H1 (cell line): ENCODE measurements around the gene AKAP12. TPM values are rescaled to one million over a fixed set of nuclear protein-coding genes. Genes with fewer than 3 reads are reported as not detected.

Experiments used
- CTCF ChIA-PET: fragments of 300-600 bp; sonication (Branson Sonifier 250); formaldehyde crosslinking; loops from one replicate; lab custom pipeline; 2021; ENCODE audit not compliant: partially characterized antibody; lab: Charles Lee
- POLR2A ChIA-PET: fragments of 300-600 bp; sonication (Branson Sonifier 250); formaldehyde crosslinking; loops from one replicate; lab custom pipeline; 2021; ENCODE audit warnings: inconsistent platforms; ENCODE audit not compliant: partially characterized antibody; lab: Charles Lee
- DNase-seq, 2 experiments: peaks; one replicate each; pipeline versions ENCODE4 v3.0.0 to v3.0.0-alpha.2; 2010 to 2022; ENCODE audit warnings: low spot score in 2 of 2, low read depth in 1 of 2, mixed read lengths in 1 of 2
- FAIRE-seq: peaks from 2 replicates; lab custom pipeline; 2011; peaks lifted over from hg19 to GRCh38; lab: Jason Lieb, UNC
- H2AFZ ChIP-seq: 2 replicates; pipeline ENCODE4 v1.8.1; 2012; ENCODE audit warnings: low read length, inconsistent platforms
- H2AK5ac ChIP-seq: 2 replicates; pipeline ENCODE4 v1.6.1; 2013; ENCODE audit warnings: low read depth, low read length
- H2BK120ac ChIP-seq: replicated peaks from 2 replicates; pipeline ENCODE3; 2013; ENCODE audit warnings: low read depth, low read length, inconsistent platforms
- H2BK12ac ChIP-seq: 2 replicates; pipeline ENCODE4 v1.6.1; 2013; ENCODE audit warnings: low read depth, low read length
- H2BK15ac ChIP-seq: 2 replicates; pipeline ENCODE4 v1.6.1; 2013; ENCODE audit warnings: low read length
- H2BK20ac ChIP-seq: 2 replicates; pipeline ENCODE4 v1.6.1; 2013; ENCODE audit warnings: low read length
- H2BK5ac ChIP-seq: 2 replicates; pipeline ENCODE4 v1.6.1; 2013; ENCODE audit warnings: low read depth, low read length
- H3K14ac ChIP-seq: 2 replicates; pipeline ENCODE4 v1.6.1; 2013; ENCODE audit warnings: inconsistent platforms; ENCODE audit not compliant: insufficient read length
- H3K18ac ChIP-seq: 2 replicates; pipeline ENCODE4 v1.6.1; 2013; ENCODE audit warnings: low read length; ENCODE audit errors: extremely low read depth
- H3K23ac ChIP-seq: 2 replicates; pipeline ENCODE4 v1.6.1; 2013; ENCODE audit warnings: inconsistent platforms; ENCODE audit not compliant: insufficient read length
- H3K23me2 ChIP-seq: 2 replicates; pipeline ENCODE4 v1.6.1; 2013; ENCODE audit warnings: low read depth, low read length
- H3K27ac ChIP-seq: 2 replicates; pipeline ENCODE4 v1.6.1; 2011; ENCODE audit warnings: low read depth, low read length, inconsistent platforms
- H3K27me3 ChIP-seq, 4 experiments: replicated peaks in 1 of 4; 1 replicate in 1 of 4; 2 replicates in 3 of 4; pipeline versions ENCODE4 v1.6.1 to v1.8.1; 2011 to 2013; ENCODE audit warnings: low read length in 3 of 4, mild to moderate bottlenecking in 3 of 4, inconsistent platforms in 2 of 4, mixed read lengths in 2 of 4, moderate library complexity in 1 of 4; ENCODE audit not compliant: control insufficient read depth in 3 of 4, insufficient read depth in 3 of 4; ENCODE audit errors: extremely low read depth in 1 of 4
- H3K36me3 ChIP-seq, 4 experiments: 2 replicates each; pipeline versions ENCODE4 v1.6.1 to v1.8.1; 2011 to 2013; ENCODE audit warnings: mild to moderate bottlenecking in 4 of 4, low read length in 3 of 4, moderate library complexity in 2 of 4, control low read depth in 1 of 4, inconsistent platforms in 1 of 4; ENCODE audit not compliant: insufficient read depth in 4 of 4, control insufficient read depth in 2 of 4
- H3K4ac ChIP-seq: replicated peaks from 2 replicates; pipeline ENCODE3; 2013; ENCODE audit warnings: low read length, low read depth, mixed read lengths, inconsistent platforms; ENCODE audit not compliant: insufficient read length
- H3K4me1 ChIP-seq, 4 experiments: replicated peaks in 1 of 4; 1 replicate in 1 of 4; 2 replicates in 3 of 4; pipeline versions ENCODE4 v1.6.1 to v1.8.1; 2011 to 2013; ENCODE audit warnings: low read length in 3 of 4, inconsistent platforms in 2 of 4, mixed read lengths in 1 of 4; ENCODE audit not compliant: insufficient read depth in 4 of 4, control insufficient read depth in 3 of 4
- H3K4me2 ChIP-seq, 2 experiments: 2 replicates each; pipeline versions ENCODE4 v1.6.1 to v1.8.1; 2011 to 2013; ENCODE audit warnings: low read depth in 2 of 2, low read length in 2 of 2, control low read depth in 1 of 2, inconsistent platforms in 1 of 2, mild to moderate bottlenecking in 1 of 2; ENCODE audit not compliant: insufficient read depth in 1 of 2
- H3K4me3 ChIP-seq, 4 experiments: fragments of 200-600, 300-600 bp in 1 of 4; sonication (generic), shearing (Covaris generic), sonication (Bioruptor Twin) in 1 of 4; 2 replicates each; pipeline versions ENCODE4 v1.5.1 to v1.8.1; 2011 to 2016; ENCODE audit warnings: low read length in 4 of 4, low read depth in 3 of 4, control low read depth in 2 of 4, inconsistent platforms in 2 of 4, mild to moderate bottlenecking in 2 of 4, mixed read lengths in 1 of 4, moderate library complexity in 1 of 4; ENCODE audit not compliant: insufficient read depth in 2 of 4; ENCODE audit errors: extremely low read depth in 1 of 4
- H3K56ac ChIP-seq: replicated peaks from 2 replicates; pipeline ENCODE3; 2013; ENCODE audit warnings: low read depth, mild to moderate bottlenecking, mixed read lengths, low read length, inconsistent platforms; ENCODE audit not compliant: insufficient read length
- H3K79me1 ChIP-seq: 2 replicates; pipeline ENCODE4 v1.6.1; 2013; ENCODE audit warnings: low read depth, low read length, control low read depth
- H3K79me2 ChIP-seq, 2 experiments: 2 replicates each; pipeline versions ENCODE4 v1.6.1 to v1.8.1; 2012 to 2013; ENCODE audit warnings: low read length in 2 of 2, mild to moderate bottlenecking in 2 of 2, inconsistent platforms in 1 of 2; ENCODE audit not compliant: insufficient read depth in 2 of 2, control insufficient read depth in 1 of 2
- H3K9ac ChIP-seq, 4 experiments: replicated peaks in 1 of 4; 1 replicate in 1 of 4; 2 replicates in 3 of 4; pipeline versions ENCODE4 v1.6.1 to v1.8.1; 2011 to 2013; ENCODE audit warnings: low read depth in 3 of 4, low read length in 3 of 4, control low read depth in 2 of 4, mild to moderate bottlenecking in 2 of 4, moderate library complexity in 2 of 4, inconsistent platforms in 1 of 4; ENCODE audit errors: extremely low read depth in 1 of 4
- H3K9me3 ChIP-seq, 2 experiments: 2 replicates each; pipeline versions ENCODE4 v1.6.1 to v1.8.1; 2012 to 2013; ENCODE audit warnings: mild to moderate bottlenecking in 2 of 2, moderate library complexity in 2 of 2, control low read depth in 1 of 2, inconsistent platforms in 1 of 2, low read depth in 1 of 2, low read length in 1 of 2, mixed read lengths in 1 of 2; ENCODE audit not compliant: insufficient read depth in 2 of 2
- H4K20me1 ChIP-seq, 2 experiments: replicated peaks in 1 of 2; 2 replicates each; pipeline versions ENCODE3 to v1.8.1; 2011 to 2013; ENCODE audit warnings: inconsistent platforms in 2 of 2, low read length in 2 of 2, mild to moderate bottlenecking in 1 of 2; ENCODE audit not compliant: insufficient read depth in 2 of 2, control insufficient read depth in 1 of 2
- H4K5ac ChIP-seq: 2 replicates; pipeline ENCODE4 v1.6.1; 2013; ENCODE audit warnings: low read length, low read depth, mixed read lengths, inconsistent platforms; ENCODE audit not compliant: insufficient read length
- H4K8ac ChIP-seq: 2 replicates; pipeline ENCODE4 v1.8.0; 2013; ENCODE audit warnings: mild to moderate bottlenecking, moderate library complexity, low read length, inconsistent platforms; ENCODE audit not compliant: insufficient read depth; ENCODE audit errors: extremely low read depth
- H4K91ac ChIP-seq: replicated peaks from 2 replicates; pipeline ENCODE3; 2013; ENCODE audit warnings: low read length, mixed read lengths, inconsistent platforms; ENCODE audit not compliant: insufficient read length
- BCL11A ChIP-seq, 2 experiments: IDR thresholded peaks; one replicate each; pipeline ENCODE4 v1.6.1; 2011; ENCODE audit warnings: low read depth in 2 of 2, low read length in 2 of 2, mild to moderate bottlenecking in 2 of 2
- CBX8 ChIP-seq: fragments of 300-800, 300-1000 bp; sonication (generic); IDR thresholded peaks from 2 replicates; pipeline ENCODE4 v1.7.1; 2016; ENCODE audit warnings: low read depth, low read length, borderline replicate concordance
- CTBP2 ChIP-seq: IDR thresholded peaks from 2 replicates; pipeline ENCODE4 v1.7.0; 2011; ENCODE audit warnings: borderline replicate concordance, mild to moderate bottlenecking, moderate library complexity, mixed read lengths, low read length; ENCODE audit not compliant: insufficient read depth, insufficient read length
- EP300 ChIP-seq, 2 experiments: IDR thresholded peaks; 1 replicate in 1 of 2; 2 replicates in 1 of 2; pipeline ENCODE4 v1.6.1; 2011 to 2012; ENCODE audit warnings: low read depth in 2 of 2, low read length in 2 of 2, mild to moderate bottlenecking in 2 of 2, borderline replicate concordance in 1 of 2, inconsistent platforms in 1 of 2, moderate library complexity in 1 of 2
- HDAC2 ChIP-seq, 2 experiments: fragments of 300-600 bp in 1 of 2; sonication (generic) in 1 of 2; IDR thresholded peaks; 2 replicates each; pipeline ENCODE4 v1.6.1; 2011 to 2012; ENCODE audit warnings: low read depth in 2 of 2, low read length in 2 of 2, mild to moderate bottlenecking in 2 of 2, moderate library complexity in 2 of 2, borderline replicate concordance in 1 of 2, inconsistent platforms in 1 of 2
- HDAC6 ChIP-seq: IDR thresholded peaks from one replicate; pipeline ENCODE4 v1.7.1; 2012; ENCODE audit warnings: low read depth, mild to moderate bottlenecking, inconsistent platforms, low read length, moderate library complexity
- JUND ChIP-seq: IDR thresholded peaks from 2 replicates; pipeline ENCODE4 v1.6.1; 2011; ENCODE audit warnings: mild to moderate bottlenecking, improper control_type of control experiment, low read length
- MAX ChIP-seq: IDR thresholded peaks from 2 replicates; pipeline ENCODE4 v1.6.1; 2012; ENCODE audit warnings: inconsistent platforms
- POLR2A ChIP-seq, 2 experiments: IDR thresholded peaks; 1 replicate in 1 of 2; 2 replicates in 1 of 2; pipeline ENCODE4 v1.6.1; 2011; ENCODE audit warnings: low read depth in 2 of 2, low read length in 2 of 2, mild to moderate bottlenecking in 2 of 2; ENCODE audit errors: control extremely low read depth in 1 of 2
- RAD21 ChIP-seq, 2 experiments: IDR thresholded peaks in 1 of 2; conservative IDR thresholded peaks in 1 of 2; 2 replicates each; pipeline ENCODE4 v1.6.1; 2011; ENCODE audit warnings: low read depth in 2 of 2, low read length in 2 of 2, improper control_type of control experiment in 1 of 2, inconsistent platforms in 1 of 2, mild to moderate bottlenecking in 1 of 2, moderate library complexity in 1 of 2
- RBBP5 ChIP-seq: IDR thresholded peaks from 2 replicates; pipeline ENCODE4 v1.7.1; 2012; ENCODE audit warnings: low read depth, mild to moderate bottlenecking, inconsistent platforms, low read length, moderate library complexity, borderline replicate concordance
- SIRT6 ChIP-seq: IDR thresholded peaks from one replicate; pipeline ENCODE4 v1.7.1; 2012; ENCODE audit warnings: low read length, inconsistent platforms
- SIX5 ChIP-seq: IDR thresholded peaks from 2 replicates; pipeline ENCODE4 v1.6.1; 2011; ENCODE audit warnings: mild to moderate bottlenecking, low read depth, low read length
- TEAD4 ChIP-seq: IDR thresholded peaks from 2 replicates; pipeline ENCODE4 v1.6.1; 2012; ENCODE audit warnings: low read depth, low read length, inconsistent platforms, mixed read lengths
- WGBS, 2 experiments: shearing (Covaris generic) in 1 of 2; methylation state at CpG; one replicate each; pipeline versions ENCODE4 v1.1.6 to v1.1.7; 2013 to 2015; ENCODE audit warnings: low lambda C conversion rate in 2 of 2, mixed read lengths in 2 of 2, inconsistent platforms in 1 of 2, low coverage in 1 of 2, missing lambda C conversion rate in 1 of 2; ENCODE audit not compliant: insufficient replicate concordance in 2 of 2, insufficient coverage in 1 of 2, insufficient read length in 1 of 2; ENCODE audit errors: extremely low coverage in 1 of 2, missing lambda C conversion rate in 1 of 2; 5-methylcytosine and 5-hydroxymethylcytosine counted together
- polyA plus RNA-seq, 7 experiments: library from polyadenylated mRNA; depleted of rRNA in 3 of 7; stranded (reverse) in 5 of 7; unstranded in 2 of 7; fragments of >200 nt in 5 of 7; fragments of 200-250 nt in 2 of 7; gene quantifications; 1 replicate in 5 of 7; 2 replicates in 1 of 7; 4 replicates in 1 of 7; pipeline versions ENCODE4 v1.2.1 to v1.2.3, GENCODE V29; 2011 to 2013; ENCODE audit warnings: missing spikeins in 2 of 7, mixed read lengths in 2 of 7
- total RNA-seq: library from RNA; stranded (reverse); fragmentation: NEBNext Ultra II Directional; extraction: Animal tissue kit (Norgen Biotek cat#: 25700); gene quantifications from 2 replicates; pipeline ENCODE4 v1.2.1, GENCODE V29; 2021

Gene AKAP12
- total and polyA plus RNA-seq, 2 of the 8 experiments (the other 6 are each of a cell fraction or from before 2014, with no cell fraction given) = 14.6 to 79.2 TPM

- H2BK120ac ChIP-seq = no peak overlapping the region
- no peak overlapping the region for H2BK12ac ChIP-seq
- H2BK20ac ChIP-seq = no peak overlapping the region
- peaks cover 3 to 12% (median 9%) of the 10 kb centered on the region in 4 experiments; a peak in 6 of 7 replicates for H3K4me1 ChIP-seq
- no peak overlapping the region for H4K8ac ChIP-seq
- ChIA-PET POLR2A (interaction anchor here (1.3 kb wide), 1 partner anchor 47 kb away, joined by 3 read pairs; no protein-coding TSS in a partner anchor), CTCF (no interaction called here)
- FAIRE-seq (no peak), DNase-seq (no peak)
- no peak overlapping the region for H4K91ac ChIP-seq
- peaks cover 0 to 50% of the 10 kb centered on the region in 2 experiments for H3K79me2 ChIP-seq
- peaks cover 15% of the 10 kb centered on the region for H3K23me2 ChIP-seq
- no peak overlapping the region for H2AK5ac ChIP-seq
- H3K27ac ChIP-seq = no peak overlapping the region
- no peaks in the 10 kb centered on the region for H3K36me3 ChIP-seq
- no peak overlapping the region for H3K23ac ChIP-seq
- no peak overlapping the region for H3K9ac ChIP-seq
- H2AFZ ChIP-seq = no peak overlapping the region
- H4K20me1 ChIP-seq = peaks cover 0 to 2% of the 10 kb centered on the region in 2 experiments
- H3K9me3 ChIP-seq = no peaks in the 10 kb centered on the region
- no peak overlapping the region for H3K4me2 ChIP-seq
- no peak overlapping the region for H3K56ac ChIP-seq
- H4K5ac ChIP-seq = no peak overlapping the region
- WGBS, 2 experiments = 93% methylated on average over 5 of the region's 5 CpGs; no CpG with 5 or more reads in 1 of the 2 experiments
- no peaks in the 10 kb centered on the region for H3K27me3 ChIP-seq
- H2BK15ac ChIP-seq = no peak overlapping the region
- H3K18ac ChIP-seq = no peak overlapping the region
- H3K14ac ChIP-seq = no peak overlapping the region
- H3K79me1 ChIP-seq = peaks cover 3% of the 10 kb centered on the region; the same call in 1 of the 2 replicates
- H3K4me3 ChIP-seq = no peak overlapping the region
- no peak overlapping the region for H2BK5ac ChIP-seq
- no peak overlapping the region for H3K4ac ChIP-seq
- TF ChIP-seq MAX = no peak
- TF ChIP-seq HDAC2 (IDR thresholded peaks at IDR 0.05; ENCODE audit: borderline replicate concordance in 1 of 2, low read depth in 2 of 2, low read length in 2 of 2) = no peak
- no peak for TF ChIP-seq CTBP2
- no peak for TF ChIP-seq POLR2A (IDR thresholded peaks at IDR 0.05; ENCODE audit: control extremely low read depth in 1 of 2, low read depth in 2 of 2, low read length in 2 of 2)
- no peak for TF ChIP-seq TEAD4
- TF ChIP-seq RAD21 (IDR thresholded peaks at IDR 0.05 in 1 of 2, conservative IDR thresholded peaks at IDR 0.05 in 1 of 2; ENCODE audit: low read depth in 2 of 2, low read length in 2 of 2) = no peak
- no peak for TF ChIP-seq HDAC6
- TF ChIP-seq RBBP5 = no peak
- no peak for TF ChIP-seq JUND
- TF ChIP-seq SIRT6 = no peak
- no peak for TF ChIP-seq SIX5
- no peak for TF ChIP-seq EP300 (IDR thresholded peaks at IDR 0.05; ENCODE audit: borderline replicate concordance in 1 of 2, low read depth in 2 of 2, low read length in 2 of 2)
- TF ChIP-seq BCL11A (IDR thresholded peaks at IDR 0.05; ENCODE audit: low read depth in 2 of 2, low read length in 2 of 2) = no peak
- no peak for TF ChIP-seq CBX8
Measured at GRCh38 chr6:151243481-151243880, 3.7 kb downstream of the AKAP12 start.
